ENCODE data around the gene MUCL1.

GRCh38 chr12:54868690-54869089 lies 14.4 kb downstream of the MUCL1 start:
- TF ChIP-seq CTCF (IDR thresholded peaks at IDR 0.05) (no peak), POLR2A (IDR thresholded peaks at IDR 0.05) (no peak)

All from right lobe of liver (tissue), 4 donors.